Amniotic stem cell (primary cell): ENCODE data around the gene SLC7A6.
"Not testable (repeated sequence)": the region's sequence is repeated elsewhere in the genome, so short reads cannot be mapped to it uniquely, and the experiment has no call there.

ENCODE experiments used
- DNase-seq: peaks from one replicate; lab custom pipeline; 2025; lab: John Stamatoyannopoulos, UW

SLC7A6 gene

DNA sequence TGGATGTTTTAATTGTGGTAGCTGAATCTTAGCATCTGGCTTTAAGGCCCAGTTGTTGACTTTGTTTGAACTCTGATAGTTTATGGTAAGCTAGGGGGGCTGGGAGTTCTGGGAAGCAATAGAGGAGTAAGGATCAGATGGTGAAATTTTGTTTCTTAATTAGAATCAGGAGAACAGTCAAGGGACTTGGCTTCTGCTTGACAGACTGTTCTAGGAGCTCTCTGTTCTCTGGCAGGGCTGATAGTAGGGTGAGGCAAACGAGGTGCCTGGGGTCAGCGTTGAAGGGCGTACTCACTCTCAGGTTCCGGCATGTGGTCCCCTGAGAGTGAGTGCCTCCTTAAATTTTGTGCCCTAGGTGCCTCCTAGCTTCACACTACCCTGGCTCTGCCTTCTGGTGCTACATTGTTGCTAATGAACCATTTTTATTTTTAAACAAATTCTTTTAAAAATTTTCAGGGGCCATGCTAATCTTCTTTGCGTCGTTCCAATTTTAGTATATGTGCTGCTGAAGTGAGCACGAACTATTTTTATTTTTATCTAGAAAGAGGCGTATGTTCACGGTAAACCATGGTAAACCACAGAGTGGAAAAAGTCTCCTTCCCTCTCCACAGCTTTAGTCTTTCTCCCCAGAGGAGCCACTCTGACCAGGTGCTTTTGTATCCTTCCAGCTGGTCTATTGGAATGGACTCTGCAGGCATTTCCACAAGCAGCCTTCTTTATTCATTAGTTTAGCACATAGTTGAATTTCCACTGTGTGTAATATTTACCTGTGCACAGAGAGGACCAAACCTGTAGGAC is 19.7 kb downstream of the SLC7A6 start:
- DNase-seq: no peak

DNA sequence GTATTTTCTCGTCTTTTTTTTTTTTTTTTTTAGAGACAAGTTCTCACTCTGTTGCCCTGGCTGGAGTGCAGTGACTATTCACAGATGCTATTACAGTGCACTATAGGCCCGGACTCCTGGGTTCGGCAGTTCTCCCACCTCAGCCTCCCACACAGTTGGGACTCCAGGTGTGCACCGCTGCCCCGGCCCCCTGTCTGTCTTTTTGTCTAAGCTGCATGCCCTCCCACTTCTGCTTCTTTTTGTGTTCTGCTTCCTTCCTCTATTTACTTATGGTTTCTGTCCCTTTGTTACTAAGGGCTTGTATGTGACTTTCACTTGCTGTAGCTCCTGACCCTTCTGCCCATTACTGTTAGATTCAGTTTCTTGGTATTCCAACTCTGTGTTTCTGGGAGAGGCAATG is 20.5 kb downstream of the SLC7A6 start:
- DNase-seq: no peak

DNA sequence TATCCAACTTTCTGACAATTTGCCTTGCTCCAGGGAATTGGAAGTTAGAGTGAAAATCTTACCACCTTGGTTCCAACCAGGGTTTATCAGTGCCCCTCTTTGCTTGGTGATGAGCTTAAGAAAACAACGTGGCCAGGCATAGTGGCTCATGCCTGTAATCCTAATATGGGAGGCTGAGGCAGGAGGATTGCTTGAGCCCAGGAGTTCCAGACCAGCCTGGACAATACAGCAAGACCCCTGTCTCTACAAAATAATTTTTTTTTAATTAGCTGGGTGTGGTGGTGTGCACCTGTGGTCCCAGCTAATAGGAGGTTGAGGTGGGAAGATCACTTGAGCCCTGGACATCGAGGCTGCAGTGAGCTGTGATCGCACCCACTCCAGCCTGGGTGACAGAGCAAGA is 21.4 kb downstream of the SLC7A6 start:
- DNase-seq: no peak

DNA sequence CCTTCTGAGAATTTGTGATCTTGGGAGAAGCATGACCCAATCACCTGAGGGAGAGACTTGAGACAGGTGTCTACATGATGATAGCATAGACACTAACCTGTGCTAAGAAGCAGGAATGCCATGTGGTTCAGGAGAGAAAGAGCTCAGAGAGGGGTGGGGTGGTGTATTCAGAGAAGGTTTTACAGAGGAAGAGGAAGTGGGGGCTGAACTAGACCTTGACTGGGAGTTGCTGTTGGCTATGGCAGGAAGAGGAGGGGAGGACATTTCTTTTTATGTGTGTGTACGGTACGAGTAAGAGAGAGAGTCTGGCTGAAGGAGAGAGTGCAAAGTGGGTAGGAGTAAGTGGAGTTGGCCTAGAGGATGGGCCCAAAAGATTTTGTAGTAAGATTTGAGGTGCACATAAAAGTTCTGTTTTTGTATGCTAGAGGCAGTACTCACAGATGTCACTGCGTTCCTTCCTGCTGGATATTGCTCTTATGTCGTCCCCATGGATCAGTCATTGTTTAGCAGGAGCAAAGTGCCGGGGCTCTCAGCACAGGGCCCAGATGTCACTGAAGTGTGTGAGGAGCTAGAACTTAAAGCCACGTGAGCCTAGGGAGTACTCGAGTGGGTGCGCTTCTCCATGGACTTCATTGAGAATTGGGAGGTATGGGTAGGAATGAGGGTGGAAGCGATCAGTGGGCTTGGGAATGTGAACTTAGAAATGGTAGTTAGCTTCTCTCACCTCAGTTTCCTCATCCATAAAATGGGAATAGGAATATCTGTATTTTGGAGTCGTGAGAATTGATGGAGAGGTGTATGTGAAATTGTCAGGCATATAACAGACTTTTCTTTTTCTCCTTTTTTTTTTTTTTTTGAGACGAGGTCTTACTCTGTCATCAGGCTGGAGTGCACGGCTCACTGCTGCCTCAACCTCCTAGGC is 22.1 kb downstream of the SLC7A6 start:
- DNase-seq: no peak

DNA sequence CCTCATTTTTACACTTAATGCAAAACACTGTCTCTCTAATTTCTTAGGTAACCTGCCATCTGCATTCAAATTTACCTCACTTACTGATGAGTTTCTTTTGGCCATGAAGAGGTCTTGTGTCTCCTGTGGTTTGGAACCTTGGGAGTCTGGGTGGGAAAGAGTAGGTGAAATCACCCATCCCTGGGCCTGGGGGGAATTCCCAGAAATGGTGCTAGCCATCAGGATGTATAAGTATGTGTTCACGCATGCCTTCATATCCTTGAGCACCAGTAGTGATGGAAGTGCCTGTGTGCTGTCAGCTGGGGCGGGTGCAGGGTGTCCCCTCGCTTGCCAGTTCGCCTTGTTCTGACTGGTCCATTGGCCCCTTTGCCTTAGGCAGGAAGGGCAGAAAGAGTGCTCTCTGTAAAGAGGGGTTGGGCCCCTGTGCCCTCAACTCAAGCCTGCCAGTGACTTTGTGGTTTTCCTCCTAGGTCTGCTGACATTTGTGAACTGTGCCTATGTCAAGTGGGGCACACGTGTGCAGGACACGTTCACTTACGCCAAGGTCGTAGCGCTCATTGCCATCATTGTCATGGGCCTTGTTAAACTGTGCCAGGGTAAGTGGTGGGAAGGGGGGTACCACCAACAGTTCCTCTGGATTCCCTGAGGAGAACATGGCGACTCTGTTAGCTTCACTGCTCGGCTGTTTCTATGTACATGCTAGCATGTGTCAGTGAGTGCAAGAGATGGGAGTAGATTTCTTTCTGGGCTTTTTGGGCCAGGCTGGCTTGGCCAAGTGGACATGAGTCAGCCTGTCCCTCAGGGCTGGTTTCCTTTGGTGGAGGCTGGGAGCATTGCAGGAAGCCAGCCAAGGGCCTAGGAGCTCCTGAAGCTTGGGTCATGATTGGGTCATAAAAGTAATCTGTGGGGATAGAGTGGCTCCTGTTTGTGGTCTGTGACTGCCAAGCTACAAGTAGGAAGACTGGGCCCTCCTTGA is 23.2 kb downstream of the SLC7A6 start:
- DNase-seq: peak; percentile 37

DNA sequence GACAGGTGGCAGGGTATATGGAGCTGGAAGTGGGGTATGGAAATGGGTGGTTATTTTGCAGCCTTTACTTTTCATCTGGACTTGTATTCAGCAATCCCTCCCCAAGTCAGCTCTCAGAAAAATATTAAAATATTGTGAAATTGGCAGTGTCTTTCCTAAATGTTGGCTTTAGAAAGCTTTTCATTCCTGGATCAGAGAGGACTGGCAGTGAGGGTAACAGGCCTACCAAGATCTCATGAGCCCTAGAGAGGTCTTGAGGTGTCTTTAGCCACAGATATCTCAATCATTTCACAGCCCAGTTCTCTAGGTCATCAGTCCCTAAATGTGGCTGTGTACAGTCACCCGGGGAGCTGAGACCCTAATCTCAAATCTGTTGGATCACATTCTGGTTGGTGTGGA is 23.9 kb downstream of the SLC7A6 start:
- DNase-seq: no peak

DNA sequence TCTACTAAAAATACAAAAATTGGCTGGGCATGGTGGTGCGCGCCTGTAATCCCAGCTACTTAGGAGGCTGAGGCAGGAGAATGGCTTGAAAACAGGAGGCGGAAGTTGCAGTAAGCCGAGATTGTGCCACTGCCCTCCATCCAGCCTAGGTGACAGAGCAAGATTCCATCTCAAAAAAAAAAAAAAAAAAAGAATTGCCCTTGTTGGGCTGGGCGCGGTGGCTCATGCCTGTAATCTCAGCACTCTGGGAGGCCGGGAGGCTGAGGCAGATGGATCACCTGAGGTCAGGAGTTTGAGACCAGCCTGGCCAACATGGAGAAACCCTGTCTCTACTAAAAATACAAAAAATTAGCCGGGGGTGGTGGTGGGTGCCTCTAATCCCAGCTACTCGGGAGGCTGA is 24.5 kb downstream of the SLC7A6 start:
- not testable (repeated sequence) for DNase-seq

DNA sequence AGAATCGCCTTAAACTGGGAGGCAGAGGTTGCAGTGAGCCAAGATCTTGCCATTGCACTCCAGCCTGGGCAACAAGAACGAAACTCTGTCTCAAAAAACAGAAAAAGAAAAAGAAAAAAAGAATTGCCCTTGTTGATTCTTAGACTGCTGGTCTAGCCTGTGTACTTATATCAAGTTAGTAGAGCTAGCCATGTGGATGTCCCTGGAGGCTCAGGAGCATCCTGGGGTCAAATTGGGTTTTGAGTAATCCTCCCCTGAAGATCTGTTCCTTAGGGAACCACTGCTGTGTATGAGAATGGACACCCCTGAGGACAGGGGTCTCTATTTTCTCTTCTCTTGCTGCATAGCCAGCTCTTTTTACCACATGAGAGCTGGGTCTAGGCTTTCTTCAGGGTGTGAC is 24.9 kb downstream of the SLC7A6 start:
- DNase-seq: no peak

DNA sequence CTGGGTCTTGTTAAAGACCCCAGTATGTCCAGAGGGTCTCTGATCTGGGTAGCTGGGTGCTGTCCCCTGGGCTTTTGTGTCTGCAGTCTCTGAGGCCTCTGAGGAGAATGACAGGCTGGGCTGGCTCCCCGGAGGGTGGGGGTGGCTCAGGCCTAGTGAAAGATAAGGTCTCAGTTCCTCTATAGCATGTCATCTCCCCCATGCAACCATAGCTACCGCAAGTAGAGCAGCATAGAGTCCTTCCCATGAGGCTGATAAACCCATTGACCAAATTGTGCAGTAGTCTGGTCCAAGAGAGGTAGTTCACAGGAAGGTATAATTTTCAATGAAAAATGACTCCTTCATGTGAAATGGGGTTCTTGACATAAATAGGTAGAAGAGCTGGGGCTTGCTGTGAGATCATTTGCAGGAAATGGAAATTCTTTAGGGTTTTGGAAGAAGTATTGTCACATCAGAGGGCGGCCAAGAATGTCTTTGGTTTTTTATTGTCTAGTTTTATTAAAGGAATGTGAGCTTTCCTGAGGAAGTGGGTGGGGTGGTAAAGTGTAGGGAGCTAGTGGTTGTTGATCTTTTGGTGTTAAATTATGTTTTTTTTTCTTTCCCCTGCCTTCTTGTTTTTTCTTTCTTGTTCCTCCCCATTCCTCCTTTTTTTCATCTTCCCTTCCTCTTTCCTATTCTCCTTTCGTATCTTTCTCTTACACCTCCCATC is 25.4 kb downstream of the SLC7A6 start:
- DNase-seq: no peak

DNA sequence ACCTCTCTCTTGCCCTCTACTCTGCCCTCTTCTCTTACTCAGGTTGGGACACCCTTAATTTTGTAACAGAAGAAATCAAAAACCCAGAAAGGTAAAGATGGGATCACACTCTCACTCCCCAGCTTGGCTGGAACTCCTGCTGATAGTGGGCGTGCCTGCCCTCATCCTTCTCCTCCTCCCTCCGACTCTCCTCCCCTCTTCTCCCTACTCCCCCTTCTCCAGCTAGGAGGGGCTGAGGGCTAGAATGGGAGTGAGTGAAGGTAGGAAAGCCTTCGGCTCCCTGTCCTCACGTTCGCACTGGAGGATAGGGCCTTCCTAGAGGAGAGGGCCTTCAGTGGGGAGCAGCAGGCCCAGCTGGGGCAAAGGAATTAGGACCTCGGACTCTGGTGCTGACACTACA is 26.1 kb downstream of the SLC7A6 start:
- DNase-seq: no peak

DNA sequence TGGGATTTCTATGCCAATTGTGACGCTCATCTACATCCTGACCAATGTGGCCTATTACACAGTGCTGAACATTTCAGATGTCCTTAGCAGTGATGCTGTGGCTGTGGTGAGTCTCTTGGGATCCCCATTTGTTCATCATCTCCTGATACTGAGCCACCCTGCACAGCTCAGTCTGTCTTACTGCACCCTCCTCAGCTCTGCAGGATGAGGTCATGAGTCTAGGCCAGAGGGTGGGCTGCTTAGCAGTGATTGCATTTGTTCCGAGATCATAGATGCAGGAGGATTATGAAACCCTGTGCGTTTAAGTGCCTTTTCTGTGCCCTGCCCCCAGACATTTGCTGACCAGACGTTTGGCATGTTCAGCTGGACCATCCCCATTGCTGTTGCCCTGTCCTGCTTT is 26.9 kb downstream of the SLC7A6 start:
- DNase-seq: no peak

DNA sequence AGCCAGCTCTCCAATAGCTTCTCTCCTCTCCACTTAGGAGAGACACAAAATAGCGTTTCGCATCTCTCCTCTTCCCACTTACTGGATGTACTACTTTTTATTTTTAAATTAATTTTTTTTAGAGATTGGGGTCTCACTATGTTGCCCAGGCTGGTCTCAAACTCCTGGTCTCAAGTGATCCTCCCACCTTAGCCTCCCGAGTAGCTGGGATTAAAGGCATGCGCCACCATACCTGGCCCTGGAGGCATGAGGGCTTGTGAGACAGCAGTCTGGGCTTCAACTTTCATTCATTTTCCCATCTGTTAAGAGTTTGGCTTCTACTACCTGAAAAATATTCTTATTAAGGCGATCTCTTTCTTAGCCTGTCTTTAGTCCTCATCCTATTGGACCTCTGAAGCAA is 28.1 kb downstream of the SLC7A6 start:
- DNase-seq: no peak

DNA sequence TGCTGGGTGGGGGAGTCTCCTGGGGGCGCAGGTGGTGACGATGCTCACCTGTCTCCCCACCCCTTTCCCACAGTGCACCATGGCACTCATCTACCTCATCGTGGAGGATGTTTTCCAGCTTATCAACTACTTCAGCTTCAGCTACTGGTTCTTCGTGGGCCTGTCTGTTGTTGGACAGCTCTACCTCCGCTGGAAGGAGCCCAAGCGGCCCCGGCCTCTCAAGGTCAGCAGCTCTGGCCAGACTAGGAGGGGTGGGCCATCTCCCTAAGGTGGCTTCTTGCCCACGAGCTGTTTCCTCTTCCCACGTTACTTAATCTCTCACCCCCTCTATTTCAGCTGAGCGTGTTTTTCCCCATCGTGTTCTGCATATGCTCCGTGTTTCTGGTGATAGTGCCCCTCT is 32.0 kb downstream of the SLC7A6 start:
- DNase-seq: no peak

DNA sequence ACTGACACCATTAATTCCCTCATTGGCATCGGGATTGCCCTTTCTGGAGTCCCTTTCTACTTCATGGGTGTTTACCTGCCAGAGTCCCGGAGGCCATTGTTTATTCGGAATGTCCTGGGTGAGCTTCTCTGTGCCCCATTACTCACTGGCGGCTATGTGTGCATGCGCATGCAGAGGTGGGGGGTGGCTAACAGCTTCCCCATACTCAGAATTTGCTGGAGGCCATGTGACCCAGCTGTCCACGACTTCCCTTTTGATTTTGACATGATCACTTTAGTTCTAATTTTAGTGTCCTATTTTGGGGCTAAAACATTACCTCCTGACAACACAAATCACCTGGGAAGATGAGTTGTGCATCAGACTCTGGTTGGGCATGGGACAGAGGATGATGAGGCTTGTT is 32.4 kb downstream of the SLC7A6 start:
- DNase-seq: no peak

DNA sequence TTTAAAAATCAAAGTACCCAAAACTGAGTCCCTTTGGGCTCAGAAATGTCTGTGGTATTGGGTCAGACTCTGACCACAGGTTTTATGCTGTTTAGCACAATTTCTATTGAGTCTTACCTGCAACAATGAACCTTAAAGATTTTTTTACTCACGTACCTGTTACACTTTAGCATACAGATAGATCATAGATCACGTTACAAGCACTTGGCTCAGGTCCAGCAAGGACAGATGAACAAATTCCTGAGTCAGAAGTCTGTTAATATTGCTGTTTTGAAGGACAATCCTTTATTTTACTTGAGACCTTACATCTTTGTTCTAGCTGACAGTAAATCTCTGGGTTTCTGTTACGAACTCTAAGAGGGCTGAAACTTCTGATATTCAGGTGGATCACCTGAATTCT is 33.6 kb downstream of the SLC7A6 start:
- DNase-seq: no peak

DNA sequence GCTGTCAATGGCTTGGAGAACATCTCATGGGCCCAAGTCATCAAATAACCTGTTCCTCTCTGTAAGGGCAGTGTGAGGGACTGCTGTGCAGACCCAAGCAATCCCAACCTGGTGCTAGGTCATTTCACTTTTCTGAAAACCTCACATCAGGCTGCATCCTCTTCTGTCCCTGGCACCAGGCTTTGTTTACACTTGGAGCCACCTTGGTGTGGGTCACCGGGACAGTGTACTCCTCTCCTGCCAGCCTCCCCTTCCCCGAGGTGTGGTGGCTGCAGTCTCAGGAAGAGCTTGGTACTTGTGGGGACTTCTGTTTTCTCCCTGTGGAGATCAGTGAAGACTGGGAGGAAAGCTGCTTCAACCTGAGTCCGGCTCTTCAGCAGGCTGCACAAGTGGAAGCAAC is 34.0 kb downstream of the SLC7A6 start:
- no peak for DNase-seq

DNA sequence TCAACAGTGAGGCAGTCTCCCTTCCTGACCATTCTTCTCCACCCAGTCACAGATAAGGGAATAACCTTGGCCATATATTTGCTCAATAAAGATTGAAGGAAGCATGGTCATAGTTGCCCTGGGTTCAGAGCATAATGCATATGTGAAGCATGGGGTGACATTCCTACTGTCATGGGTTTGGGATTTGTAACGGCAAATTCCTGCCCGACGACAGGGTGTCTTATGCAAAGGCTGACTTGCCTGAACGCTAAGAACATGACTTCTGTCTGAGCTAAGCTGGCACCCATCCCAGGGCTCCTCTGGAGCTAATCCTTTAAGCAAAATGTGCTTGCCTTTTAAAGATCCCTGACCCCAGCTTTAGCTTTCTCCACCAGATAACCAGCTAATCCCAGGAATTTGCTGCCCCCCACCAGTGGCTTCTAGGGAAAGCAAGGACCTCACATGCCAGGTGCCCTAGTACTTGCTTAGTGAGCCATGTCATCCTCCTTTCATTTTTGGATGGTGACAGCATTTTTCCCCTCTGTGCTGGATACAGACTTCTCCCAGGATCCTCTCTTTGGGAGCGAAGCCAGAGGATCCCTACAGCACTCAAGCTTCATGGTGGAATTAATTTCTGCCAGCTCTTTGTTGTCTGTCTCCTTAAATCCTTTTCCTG is 34.7 kb downstream of the SLC7A6 start:
- DNase-seq: peak; percentile 20

DNA sequence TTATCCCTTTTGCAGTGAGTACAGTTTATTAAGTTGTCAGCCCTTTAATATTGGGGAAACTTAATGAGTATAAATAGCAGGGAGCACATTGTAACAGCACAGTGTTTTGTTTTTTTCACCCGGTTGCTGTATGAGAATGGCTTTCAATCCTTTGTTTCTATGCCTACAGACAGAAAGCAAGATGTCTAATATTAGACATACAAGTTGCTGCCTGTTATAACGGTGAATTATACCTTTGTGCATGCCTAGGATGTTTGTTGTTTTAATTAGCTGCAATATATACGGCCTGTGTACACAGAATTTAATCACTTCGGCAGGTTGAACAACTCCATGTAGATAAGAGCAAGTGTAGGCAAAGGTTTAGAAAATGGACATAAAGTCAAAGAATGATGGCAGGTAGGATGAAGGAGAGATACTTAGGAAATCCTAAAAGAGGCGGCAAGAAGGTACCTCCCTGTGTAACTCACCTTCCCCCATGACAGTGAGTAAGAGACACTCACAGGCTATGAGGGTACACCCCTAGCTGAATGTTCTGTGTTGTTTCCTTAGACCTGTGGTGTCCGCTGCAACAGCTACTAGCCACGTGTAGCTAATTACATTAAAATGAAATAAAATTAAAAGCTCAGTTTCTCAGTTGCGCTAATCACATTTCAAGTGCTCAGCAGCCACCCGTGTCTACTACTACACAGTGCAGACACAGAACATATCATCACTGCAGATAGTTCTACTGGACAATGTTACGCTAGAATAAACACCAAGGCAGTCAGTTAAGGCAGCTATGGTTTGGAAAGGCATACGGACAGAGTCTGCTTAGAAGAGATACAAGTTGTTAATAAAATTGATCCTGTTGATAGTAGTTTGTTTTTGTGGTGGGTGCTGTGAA is 35.5 kb downstream of the SLC7A6 start:
- no peak for DNase-seq

DNA sequence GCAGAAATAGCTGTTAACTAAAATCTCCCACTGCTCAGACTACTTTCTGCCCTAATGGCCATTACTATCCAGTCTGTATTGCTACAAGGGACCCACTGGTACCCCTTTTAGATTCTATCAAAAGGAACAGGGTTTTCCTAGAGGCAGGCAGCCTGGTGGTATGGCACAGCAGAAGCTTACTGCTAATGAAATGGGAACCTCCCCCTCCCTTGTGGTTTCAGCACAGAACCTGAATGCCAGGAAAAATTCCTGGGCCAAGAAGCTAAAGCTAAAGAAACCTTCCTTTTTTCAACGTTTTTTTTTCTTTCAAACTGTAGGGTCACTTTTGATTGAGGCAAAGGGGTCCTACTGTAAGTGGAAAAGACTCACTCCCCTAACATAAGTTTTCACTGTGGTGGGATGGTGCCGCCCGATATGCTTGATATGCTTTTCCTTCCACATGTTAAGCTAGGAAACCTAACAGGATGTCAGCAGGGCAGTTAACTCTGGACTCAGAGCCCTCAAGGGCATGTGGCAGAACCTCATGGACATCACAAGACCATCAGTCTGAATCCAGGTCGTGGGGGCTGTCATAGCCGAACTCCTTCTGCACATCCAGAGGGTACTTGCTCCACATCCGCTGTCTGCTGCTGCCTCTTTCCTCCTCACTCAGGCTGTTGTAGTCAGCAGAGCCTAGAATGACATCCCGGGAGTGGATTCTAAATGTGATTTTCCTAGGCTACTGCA is 36.6 kb downstream of the SLC7A6 start:
- no peak for DNase-seq
